HCEC 1CT (cell line): Measurements from ENCODE around the gene SPI1.
A peak's percentile ranks its signal among the peaks of the same experiment; 100 is the strongest.
"Not testable (repeated sequence)": the region's sequence is repeated elsewhere in the genome, so short reads cannot be mapped to it uniquely, and the experiment has no call there.

ENCODE experiments used
- DNase-seq: peaks from one replicate; pipeline ENCODE4 v3.0.0-alpha.2; 2017

The SPI1 gene

DNA sequence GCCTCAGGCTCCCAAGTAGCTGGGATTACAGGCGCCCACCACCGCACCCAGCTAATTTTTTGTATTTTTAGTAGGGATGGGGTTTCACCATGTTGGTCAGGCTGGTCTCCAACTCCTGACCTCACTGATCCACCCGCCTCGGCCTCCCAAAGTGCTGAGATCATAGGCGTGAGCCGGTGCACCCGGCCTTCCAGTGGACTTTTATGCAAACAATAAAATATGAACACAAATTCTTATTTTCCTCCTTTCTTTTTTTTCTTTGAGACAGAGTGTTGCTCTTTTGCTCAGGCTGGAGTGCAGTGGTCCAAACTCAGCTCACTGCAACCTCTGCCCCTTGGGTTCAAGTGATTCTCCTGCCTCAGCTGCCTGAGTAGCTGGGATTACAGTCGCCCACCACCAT is 61.8 kb downstream of the SPI1 start:
- DNase-seq = not testable (repeated sequence)

- DNase-seq = peak; percentile 3
These were observed 63.4 kb downstream of the SPI1 start for GRCh38 chr11:47314992-47315391.

DNA sequence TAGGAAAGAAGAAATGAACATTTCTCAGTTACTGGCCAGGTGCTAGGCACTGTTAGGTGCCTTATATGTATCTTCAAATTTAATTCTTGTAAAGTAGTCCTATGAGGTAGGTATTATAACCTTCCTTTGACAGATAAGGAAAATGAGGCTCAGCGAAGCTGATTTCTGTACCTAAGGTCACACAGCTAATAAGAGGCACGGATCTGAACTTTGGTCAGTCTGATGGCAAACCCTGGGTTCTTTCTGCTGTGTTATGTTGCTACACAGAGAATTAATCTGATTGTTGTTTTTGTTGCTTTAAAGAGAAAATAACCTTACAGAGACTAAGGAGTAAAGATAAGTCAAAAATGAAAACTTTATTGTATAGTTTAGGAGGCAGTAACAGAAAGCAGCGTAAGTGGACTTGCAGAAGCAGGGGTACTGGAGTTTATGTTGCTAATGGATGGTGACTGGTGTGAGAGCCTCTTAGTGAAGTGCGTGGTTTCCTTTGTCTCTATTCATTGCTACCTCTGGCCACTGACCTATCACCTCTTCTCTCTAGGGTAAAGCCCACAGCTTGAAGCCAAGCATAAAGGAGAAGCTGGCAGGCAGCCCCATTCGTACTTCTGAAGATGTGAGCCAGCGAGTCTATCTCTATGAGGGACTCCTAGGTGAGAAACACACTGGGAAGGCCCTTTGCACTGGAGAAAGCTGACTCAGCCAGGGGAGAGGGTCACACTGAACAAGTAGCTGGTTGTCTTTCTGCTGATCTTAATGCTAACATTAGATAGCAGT is 70.1 kb downstream of the SPI1 start:
- no peak for DNase-seq

DNA sequence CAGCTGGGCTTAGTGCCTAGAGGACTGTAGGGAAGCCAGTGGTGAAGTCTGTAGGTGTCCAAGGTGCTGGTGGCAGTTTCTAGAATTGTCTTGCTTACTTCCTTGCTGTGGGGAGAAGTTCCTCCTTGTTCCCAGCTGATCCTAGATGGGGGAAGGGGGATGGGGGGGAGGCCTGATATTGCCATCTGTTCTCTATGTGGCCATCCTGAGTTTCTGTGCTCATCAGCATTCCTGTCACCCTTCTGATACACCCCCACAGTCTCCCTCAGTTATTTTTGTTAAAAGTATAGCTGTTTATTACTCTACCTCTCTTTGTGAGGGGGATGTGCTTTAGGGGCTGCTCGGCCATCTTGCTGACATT is 71.9 kb downstream of the SPI1 start:
- no peak for DNase-seq

DNA sequence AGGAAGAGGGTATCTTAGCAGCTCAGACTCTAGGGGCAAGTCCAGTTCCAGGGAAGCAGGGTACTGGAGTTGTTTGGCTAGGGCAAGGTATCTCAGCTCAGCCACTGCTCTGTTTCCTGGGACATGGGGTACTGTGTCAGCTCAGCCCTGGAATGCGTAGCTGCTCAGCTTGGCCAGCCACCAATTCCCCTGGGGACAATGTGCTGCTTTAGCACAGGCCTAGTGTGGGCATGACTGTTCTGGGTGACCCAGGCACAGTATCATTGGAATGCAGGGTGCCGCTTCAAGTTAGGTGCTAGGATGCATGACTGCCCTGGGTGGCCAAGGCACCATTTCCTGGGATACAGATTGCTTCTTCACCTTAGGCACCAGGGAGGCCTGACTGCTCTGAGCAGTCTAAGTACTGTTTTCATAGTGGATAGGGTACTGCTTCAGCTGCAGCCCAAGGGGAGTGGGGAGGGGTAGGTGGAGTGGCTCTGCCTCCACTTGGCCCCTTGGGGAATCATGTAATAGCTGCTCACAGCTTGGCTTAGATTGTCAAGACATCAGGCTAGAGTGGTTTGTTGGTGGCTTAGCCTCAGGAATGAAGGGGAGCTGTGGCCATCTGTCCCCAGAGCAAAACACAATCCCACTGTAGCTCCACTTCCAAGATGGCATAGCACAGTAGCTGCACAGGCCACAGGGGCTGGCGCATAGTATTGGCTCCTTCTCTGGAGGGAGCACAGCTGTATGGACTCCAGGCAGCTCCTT is 72.4 kb downstream of the SPI1 start:
- no peak for DNase-seq
